Measurements from ENCODE around the gene HLA-DRA.

HLA-DRA gene

GRCh38 chr6:32424589-32425300, 14.9 kb upstream of the HLA-DRA start:
- no peak overlapping the region for H3K4me2 ChIP-seq (ENCODE audit: low read depth, low read length, poor library complexity, severe bottlenecking)
- H3K9ac ChIP-seq (ENCODE audit: low read depth, low read length, poor library complexity, severe bottlenecking), result no peak overlapping the region
- no peak overlapping the region for H3K4me3 ChIP-seq (ENCODE audit: low read length, poor library complexity, severe bottlenecking)
- TF ChIP-seq EZH2phosphoT487 (IDR thresholded peaks at IDR 0.05; ENCODE audit: borderline replicate concordance) (no peak), CTCF (conservative IDR thresholded peaks at IDR 0.05; ENCODE audit: low read length) (no peak)
- no peaks in the 10 kb centered on the region for H4K20me1 ChIP-seq (ENCODE audit: insufficient read depth, low read length, poor library complexity, severe bottlenecking)
- no peaks in the 10 kb centered on the region for H3K36me3 ChIP-seq (ENCODE audit: insufficient read depth, low read length)
- no peaks in the 10 kb centered on the region for H3K9me3 ChIP-seq (ENCODE audit: insufficient read depth, low read depth, low read length)
- no peaks in the 10 kb centered on the region for H3F3A ChIP-seq (ENCODE audit: low read depth)
- H3K9me2 ChIP-seq (replicated peaks; ENCODE audit: low read depth, low read length), result no peaks in the 10 kb centered on the region
- no peak overlapping the region for H2AFZ ChIP-seq (ENCODE audit: low read length)
- no peaks in the 10 kb centered on the region for H3K4me1 ChIP-seq (ENCODE audit: insufficient read depth, low read length, poor library complexity, severe bottlenecking)
- H3K27me3 ChIP-seq (ENCODE audit: insufficient read depth, low read length, poor library complexity, severe bottlenecking), result no peaks in the 10 kb centered on the region
- H3K79me2 ChIP-seq (ENCODE audit: insufficient read depth, low read length), result no peaks in the 10 kb centered on the region

GRCh38 chr6:32426338-32426737, 13.3 kb upstream of the HLA-DRA start:
- no peak overlapping the region for H2AFZ ChIP-seq (ENCODE audit: low read length)
- no peak overlapping the region for H3K9ac ChIP-seq (ENCODE audit: low read depth, low read length, poor library complexity, severe bottlenecking)
- H3K9me3 ChIP-seq (ENCODE audit: insufficient read depth, low read depth, low read length), result no peaks in the 10 kb centered on the region
- H3F3A ChIP-seq (ENCODE audit: low read depth), result no peaks in the 10 kb centered on the region
- H3K4me2 ChIP-seq (ENCODE audit: low read depth, low read length, poor library complexity, severe bottlenecking), result no peak overlapping the region
- no peak for TF ChIP-seq EZH2phosphoT487 (IDR thresholded peaks at IDR 0.05; ENCODE audit: borderline replicate concordance)
- no peak for TF ChIP-seq CTCF (conservative IDR thresholded peaks at IDR 0.05; ENCODE audit: low read length)
- H4K20me1 ChIP-seq (ENCODE audit: insufficient read depth, low read length, poor library complexity, severe bottlenecking), result no peaks in the 10 kb centered on the region
- H3K9me2 ChIP-seq (replicated peaks; ENCODE audit: low read depth, low read length), result no peaks in the 10 kb centered on the region
- H3K4me1 ChIP-seq (ENCODE audit: insufficient read depth, low read length, poor library complexity, severe bottlenecking), result no peaks in the 10 kb centered on the region
- H3K36me3 ChIP-seq (ENCODE audit: insufficient read depth, low read length), result no peaks in the 10 kb centered on the region
- no peaks in the 10 kb centered on the region for H3K27me3 ChIP-seq (ENCODE audit: insufficient read depth, low read length, poor library complexity, severe bottlenecking)
- H3K4me3 ChIP-seq (ENCODE audit: low read length, poor library complexity, severe bottlenecking), result no peak overlapping the region
- H3K79me2 ChIP-seq (ENCODE audit: insufficient read depth, low read length), result no peaks in the 10 kb centered on the region

- Histone ChIP-seq H3K4me2 (ENCODE audit: low read depth, low read length, poor library complexity, severe bottlenecking) (no peak overlapping the region), H3K9me2 (replicated peaks; ENCODE audit: low read depth, low read length) (no peaks in the 10 kb centered on the region), H3K27me3 (ENCODE audit: insufficient read depth, low read length, poor library complexity, severe bottlenecking) (no peaks in the 10 kb centered on the region), H4K20me1 (ENCODE audit: insufficient read depth, low read length, poor library complexity, severe bottlenecking) (no peaks in the 10 kb centered on the region), H2AFZ (ENCODE audit: low read length) (no peak overlapping the region), H3K4me3 (ENCODE audit: low read length, poor library complexity, severe bottlenecking) (no peak overlapping the region), H3K79me2 (ENCODE audit: insufficient read depth, low read length) (no peaks in the 10 kb centered on the region), H3K9me3 (ENCODE audit: insufficient read depth, low read depth, low read length) (no peaks in the 10 kb centered on the region), H3K36me3 (ENCODE audit: insufficient read depth, low read length) (no peaks in the 10 kb centered on the region), H3K4me1 (ENCODE audit: insufficient read depth, low read length, poor library complexity, severe bottlenecking) (no peaks in the 10 kb centered on the region), H3F3A (ENCODE audit: low read depth) (no peaks in the 10 kb centered on the region), H3K9ac (ENCODE audit: low read depth, low read length, poor library complexity, severe bottlenecking) (no peak overlapping the region)
- TF ChIP-seq CTCF (conservative IDR thresholded peaks at IDR 0.05; ENCODE audit: low read length) (no peak), EZH2phosphoT487 (IDR thresholded peaks at IDR 0.05; ENCODE audit: borderline replicate concordance) (no peak)
Observed at GRCh38 chr6:32427218-32427617, 12.5 kb upstream of the HLA-DRA start.
